Measurements from ENCODE around the gene ERG. TPM values are rescaled to one million over a fixed set of nuclear protein-coding genes. Genes with fewer than 3 reads are reported as not detected.

ERG gene
- total and polyA plus RNA-seq, 2 experiments from 2014 or later = 0.14 to 0.44 TPM

DNA sequence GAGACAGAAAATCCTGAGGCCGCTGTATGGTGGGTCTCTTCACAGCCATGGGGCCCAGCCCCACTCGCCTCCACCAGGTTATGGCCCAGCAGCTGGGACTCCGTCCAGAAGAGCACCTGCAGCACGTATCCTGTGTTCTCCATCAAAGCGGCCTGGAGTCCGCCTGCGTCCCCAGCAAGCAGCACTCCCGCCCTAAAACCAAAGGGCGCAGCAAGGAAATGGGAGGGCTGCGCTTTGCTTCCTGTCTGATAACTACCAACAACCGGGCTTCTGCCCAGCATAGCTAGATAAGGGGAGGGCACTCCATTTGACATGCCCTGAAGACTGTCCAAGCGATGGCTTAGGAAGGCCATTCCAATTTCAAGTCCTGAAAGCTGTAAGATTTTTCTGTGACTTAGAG lies 121.6 kb downstream of the ERG start:
- Mint-ChIP-seq H3K36me3 (ENCODE audit: low read depth) (peaks cover 18% of the 10 kb centered on the region; the same call in 2 of the 3 replicates), H3K27me3 (ENCODE audit: insufficient read depth, low read depth, poor library complexity) (no peaks in the 10 kb centered on the region)
- H3K27me3 ChIP-seq (ENCODE audit: insufficient read depth) = no peaks in the 10 kb centered on the region

More for the DNA sequence above, 121.6 kb downstream of the ERG start:
- Histone ChIP-seq H2AFZ (no peak overlapping the region), H4K20me1 (replicated peaks; ENCODE audit: insufficient read depth) (no peaks in the 10 kb centered on the region), H3K4me1 (ENCODE audit: insufficient read depth) (no peaks in the 10 kb centered on the region), H3K27ac (ENCODE audit: low read depth) (no peak overlapping the region), H3K79me2 (replicated peaks; ENCODE audit: insufficient read depth) (no peaks in the 10 kb centered on the region), H3K4me2 (no peak overlapping the region), H3F3A (replicated peaks; ENCODE audit: low read depth) (no peaks in the 10 kb centered on the region), H3K4me3 (no peak overlapping the region), H3K9me2 (ENCODE audit: insufficient read depth) (0 out of 2 replicates have a peak, but pooled peaks cover 5% of the 10 kb centered on the region), H3K36me3 (ENCODE audit: insufficient read depth) (0 out of 2 replicates have a peak, but pooled peaks cover 4% of the 10 kb centered on the region)
- H3K9me3 Mint-ChIP-seq = peaks cover 19% of the 10 kb centered on the region
- no peaks in the 10 kb centered on the region for H3K4me1 Mint-ChIP-seq
- no peak for DNase-seq (ENCODE audit: low spot score)
- TF ChIP-seq CREB1 (CRISPR knock-in tag; IDR thresholded peaks at IDR 0.05; ENCODE audit: low read depth) = no peak
- TF ChIP-seq, protein P1, sequence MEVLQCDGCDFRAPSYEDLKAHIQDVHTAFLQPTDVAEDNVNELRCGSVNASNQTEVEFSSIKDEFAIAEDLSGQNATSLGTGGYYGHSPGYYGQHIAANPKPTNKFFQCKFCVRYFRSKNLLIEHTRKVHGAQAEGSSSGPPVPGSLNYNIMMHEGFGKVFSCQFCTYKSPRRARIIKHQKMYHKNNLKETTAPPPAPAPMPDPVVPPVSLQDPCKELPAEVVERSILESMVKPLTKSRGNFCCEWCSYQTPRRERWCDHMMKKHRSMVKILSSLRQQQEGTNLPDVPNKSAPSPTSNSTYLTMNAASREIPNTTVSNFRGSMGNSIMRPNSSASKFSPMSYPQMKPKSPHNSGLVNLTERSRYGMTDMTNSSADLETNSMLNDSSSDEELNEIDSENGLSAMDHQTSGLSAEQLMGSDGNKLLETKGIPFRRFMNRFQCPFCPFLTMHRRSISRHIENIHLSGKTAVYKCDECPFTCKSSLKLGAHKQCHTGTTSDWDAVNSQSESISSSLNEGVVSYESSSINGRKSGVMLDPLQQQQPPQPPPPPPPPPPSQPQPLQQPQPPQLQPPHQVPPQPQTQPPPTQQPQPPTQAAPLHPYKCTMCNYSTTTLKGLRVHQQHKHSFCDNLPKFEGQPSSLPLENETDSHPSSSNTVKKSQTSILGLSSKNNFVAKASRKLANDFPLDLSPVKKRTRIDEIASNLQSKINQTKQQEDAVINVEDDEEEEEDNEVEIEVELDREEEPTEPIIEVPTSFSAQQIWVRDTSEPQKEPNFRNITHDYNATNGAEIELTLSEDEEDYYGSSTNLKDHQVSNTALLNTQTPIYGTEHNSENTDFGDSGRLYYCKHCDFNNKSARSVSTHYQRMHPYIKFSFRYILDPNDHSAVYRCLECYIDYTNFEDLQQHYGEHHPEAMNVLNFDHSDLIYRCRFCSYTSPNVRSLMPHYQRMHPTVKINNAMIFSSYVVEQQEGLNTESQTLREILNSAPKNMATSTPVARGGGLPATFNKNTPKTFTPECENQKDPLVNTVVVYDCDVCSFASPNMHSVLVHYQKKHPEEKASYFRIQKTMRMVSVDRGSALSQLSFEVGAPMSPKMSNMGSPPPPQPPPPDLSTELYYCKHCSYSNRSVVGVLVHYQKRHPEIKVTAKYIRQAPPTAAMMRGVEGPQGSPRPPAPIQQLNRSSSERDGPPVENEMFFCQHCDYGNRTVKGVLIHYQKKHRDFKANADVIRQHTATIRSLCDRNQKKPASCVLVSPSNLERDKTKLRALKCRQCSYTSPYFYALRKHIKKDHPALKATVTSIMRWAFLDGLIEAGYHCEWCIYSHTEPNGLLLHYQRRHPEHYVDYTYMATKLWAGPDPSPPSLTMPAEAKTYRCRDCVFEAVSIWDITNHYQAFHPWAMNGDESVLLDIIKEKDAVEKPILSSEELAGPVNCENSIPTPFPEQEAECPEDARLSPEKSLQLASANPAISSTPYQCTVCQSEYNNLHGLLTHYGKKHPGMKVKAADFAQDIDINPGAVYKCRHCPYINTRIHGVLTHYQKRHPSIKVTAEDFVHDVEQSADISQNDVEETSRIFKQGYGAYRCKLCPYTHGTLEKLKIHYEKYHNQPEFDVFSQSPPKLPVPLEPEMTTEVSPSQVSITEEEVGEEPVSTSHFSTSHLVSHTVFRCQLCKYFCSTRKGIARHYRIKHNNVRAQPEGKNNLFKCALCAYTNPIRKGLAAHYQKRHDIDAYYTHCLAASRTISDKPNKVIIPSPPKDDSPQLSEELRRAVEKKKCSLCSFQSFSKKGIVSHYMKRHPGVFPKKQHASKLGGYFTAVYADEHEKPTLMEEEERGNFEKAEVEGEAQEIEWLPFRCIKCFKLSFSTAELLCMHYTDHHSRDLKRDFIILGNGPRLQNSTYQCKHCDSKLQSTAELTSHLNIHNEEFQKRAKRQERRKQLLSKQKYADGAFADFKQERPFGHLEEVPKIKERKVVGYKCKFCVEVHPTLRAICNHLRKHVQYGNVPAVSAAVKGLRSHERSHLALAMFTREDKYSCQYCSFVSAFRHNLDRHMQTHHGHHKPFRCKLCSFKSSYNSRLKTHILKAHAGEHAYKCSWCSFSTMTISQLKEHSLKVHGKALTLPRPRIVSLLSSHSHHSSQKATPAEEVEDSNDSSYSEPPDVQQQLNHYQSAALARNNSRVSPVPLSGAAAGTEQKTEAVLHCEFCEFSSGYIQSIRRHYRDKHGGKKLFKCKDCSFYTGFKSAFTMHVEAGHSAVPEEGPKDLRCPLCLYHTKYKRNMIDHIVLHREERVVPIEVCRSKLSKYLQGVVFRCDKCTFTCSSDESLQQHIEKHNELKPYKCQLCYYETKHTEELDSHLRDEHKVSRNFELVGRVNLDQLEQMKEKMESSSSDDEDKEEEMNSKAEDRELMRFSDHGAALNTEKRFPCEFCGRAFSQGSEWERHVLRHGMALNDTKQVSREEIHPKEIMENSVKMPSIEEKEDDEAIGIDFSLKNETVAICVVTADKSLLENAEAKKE (CRISPR knock-in tag; IDR thresholded peaks at IDR 0.05) = no peak
- TF ChIP-seq, protein P2, sequence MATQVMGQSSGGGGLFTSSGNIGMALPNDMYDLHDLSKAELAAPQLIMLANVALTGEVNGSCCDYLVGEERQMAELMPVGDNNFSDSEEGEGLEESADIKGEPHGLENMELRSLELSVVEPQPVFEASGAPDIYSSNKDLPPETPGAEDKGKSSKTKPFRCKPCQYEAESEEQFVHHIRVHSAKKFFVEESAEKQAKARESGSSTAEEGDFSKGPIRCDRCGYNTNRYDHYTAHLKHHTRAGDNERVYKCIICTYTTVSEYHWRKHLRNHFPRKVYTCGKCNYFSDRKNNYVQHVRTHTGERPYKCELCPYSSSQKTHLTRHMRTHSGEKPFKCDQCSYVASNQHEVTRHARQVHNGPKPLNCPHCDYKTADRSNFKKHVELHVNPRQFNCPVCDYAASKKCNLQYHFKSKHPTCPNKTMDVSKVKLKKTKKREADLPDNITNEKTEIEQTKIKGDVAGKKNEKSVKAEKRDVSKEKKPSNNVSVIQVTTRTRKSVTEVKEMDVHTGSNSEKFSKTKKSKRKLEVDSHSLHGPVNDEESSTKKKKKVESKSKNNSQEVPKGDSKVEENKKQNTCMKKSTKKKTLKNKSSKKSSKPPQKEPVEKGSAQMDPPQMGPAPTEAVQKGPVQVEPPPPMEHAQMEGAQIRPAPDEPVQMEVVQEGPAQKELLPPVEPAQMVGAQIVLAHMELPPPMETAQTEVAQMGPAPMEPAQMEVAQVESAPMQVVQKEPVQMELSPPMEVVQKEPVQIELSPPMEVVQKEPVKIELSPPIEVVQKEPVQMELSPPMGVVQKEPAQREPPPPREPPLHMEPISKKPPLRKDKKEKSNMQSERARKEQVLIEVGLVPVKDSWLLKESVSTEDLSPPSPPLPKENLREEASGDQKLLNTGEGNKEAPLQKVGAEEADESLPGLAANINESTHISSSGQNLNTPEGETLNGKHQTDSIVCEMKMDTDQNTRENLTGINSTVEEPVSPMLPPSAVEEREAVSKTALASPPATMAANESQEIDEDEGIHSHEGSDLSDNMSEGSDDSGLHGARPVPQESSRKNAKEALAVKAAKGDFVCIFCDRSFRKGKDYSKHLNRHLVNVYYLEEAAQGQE (IDR thresholded peaks at IDR 0.05; ENCODE audit: unreplicated experiment) = no peak
- TF ChIP-seq, protein P3, sequence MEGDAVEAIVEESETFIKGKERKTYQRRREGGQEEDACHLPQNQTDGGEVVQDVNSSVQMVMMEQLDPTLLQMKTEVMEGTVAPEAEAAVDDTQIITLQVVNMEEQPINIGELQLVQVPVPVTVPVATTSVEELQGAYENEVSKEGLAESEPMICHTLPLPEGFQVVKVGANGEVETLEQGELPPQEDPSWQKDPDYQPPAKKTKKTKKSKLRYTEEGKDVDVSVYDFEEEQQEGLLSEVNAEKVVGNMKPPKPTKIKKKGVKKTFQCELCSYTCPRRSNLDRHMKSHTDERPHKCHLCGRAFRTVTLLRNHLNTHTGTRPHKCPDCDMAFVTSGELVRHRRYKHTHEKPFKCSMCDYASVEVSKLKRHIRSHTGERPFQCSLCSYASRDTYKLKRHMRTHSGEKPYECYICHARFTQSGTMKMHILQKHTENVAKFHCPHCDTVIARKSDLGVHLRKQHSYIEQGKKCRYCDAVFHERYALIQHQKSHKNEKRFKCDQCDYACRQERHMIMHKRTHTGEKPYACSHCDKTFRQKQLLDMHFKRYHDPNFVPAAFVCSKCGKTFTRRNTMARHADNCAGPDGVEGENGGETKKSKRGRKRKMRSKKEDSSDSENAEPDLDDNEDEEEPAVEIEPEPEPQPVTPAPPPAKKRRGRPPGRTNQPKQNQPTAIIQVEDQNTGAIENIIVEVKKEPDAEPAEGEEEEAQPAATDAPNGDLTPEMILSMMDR (conservative IDR thresholded peaks at IDR 0.05; ENCODE audit: low read depth in 2 of 2) = no peak
- TF ChIP-seq NANOG (IDR thresholded peaks at IDR 0.05; ENCODE audit: borderline replicate concordance) = no peak
- no peak overlapping the region for H3K4me3 Mint-ChIP-seq
- ATAC-seq = no peak
- H3K27ac Mint-ChIP-seq = no peak overlapping the region
